ENCODE data around the gene GFER.
"Not testable (repeated sequence)": the region's sequence is repeated elsewhere in the genome, so short reads cannot be mapped to it uniquely, and the experiment has no call there.

Gene GFER

DNA sequence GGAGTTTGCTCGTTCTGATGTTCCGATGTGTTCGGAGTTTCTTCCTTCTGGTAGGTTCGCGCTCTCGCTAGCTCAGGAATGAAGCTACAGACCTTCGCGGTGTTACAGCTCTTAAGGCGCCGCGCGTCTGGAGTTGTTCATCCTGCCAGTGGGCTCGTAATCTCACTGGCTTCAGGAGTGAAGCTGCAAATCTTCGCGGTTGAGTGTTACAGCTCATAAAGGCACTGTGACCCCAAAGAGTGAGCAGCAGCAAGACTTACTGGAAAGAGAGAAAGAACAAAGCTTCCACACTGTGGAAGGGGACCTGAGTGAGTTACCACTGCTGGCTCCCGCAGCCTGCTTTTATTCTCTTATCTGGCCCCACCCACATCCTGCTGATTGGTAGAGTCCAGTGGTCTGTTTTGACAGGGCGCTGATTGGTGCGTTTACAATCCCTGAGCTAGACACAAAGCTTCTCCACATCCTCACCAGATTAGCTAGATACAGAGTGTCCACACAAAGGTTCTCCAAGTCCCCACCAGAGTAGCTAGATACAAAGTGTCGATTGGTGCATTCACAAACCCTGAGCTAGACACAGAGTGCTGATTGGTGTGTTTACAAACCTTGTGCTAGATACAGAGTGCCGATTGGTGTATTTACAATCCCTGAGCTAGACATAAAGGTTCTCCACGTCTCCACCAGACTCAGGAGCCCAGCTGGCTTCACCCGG lies 26.4 kb upstream of the GFER start:
- not testable (repeated sequence) for DNase-seq (ENCODE audit: low spot score)

GRCh38 chr16:1958143-1958491 lies 25.9 kb upstream of the GFER start:
- not testable (repeated sequence) for DNase-seq (ENCODE audit: low spot score)

DNA sequence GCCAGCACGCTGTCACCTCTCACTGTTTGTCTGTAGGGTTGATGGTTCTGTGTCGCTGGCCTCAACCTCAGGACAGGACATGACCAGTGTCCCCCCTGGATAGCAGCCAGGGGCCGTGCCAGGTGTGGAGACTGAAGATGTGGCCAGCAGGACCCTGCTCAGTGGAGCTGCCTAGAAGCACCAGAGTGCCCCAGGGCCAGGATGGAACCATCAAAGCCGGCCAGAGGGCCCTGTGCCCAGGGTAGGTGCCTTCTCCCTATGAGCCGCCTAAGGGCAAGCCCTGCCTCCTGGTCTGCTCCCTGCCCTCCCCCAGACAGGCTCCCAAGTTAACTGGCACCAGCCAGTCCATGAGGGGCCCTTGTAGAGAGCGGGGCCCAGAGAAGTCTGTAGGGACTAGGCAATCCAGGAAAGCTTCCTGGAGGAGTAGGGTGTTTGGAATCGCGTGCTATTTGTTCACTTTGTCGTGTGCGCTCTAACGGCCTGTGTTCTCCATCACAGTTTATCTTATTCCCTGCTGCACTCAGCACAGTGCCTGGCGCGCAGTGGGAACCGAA lies 25.2 kb upstream of the GFER start:
- no peak for DNase-seq (ENCODE audit: low spot score)

DNA sequence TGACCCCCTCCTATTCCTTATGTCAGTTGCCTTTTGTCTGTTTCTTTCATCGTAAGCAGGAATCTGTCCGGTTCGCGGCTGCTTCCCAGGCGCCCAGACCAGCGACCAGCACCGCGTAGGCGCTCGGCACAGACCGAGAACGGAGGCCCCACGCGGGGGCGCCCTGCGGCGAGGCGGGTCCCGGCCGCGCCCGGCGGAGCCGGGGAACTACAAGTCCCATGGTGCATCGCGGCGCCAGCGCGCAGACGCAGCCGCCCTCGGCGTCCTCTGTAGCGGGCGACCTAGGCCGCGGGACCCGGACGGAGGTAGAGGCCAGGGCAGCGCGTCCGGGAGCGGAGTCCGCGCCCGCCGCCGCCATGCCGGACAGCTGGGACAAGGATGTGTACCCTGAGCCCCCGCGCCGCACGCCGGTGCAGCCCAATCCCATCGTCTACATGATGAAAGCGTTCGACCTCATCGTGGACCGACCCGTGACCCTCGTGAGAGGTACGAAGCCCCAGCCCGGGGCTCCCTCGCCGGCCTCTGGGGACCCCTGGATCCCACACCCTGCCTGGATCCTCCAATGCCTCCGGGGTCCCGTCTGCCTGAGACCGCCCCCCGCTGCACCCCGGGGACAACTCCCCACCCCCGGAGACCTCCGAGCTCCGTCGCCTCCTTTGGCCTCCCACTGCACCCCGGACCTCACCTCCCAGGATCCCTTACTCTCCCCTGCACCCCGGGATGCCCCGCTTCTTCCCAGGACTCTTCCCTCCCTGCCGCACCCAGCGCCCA lies 24.5 kb upstream of the GFER start, which contains the start of gene NDUFB10:
Gene NDUFB10 (plus strand): TSS at position 270 of the 771 bp plus-strand sequence. CDS start 87 bp downstream, at position 357.
- peak; percentile 90 for DNase-seq (ENCODE audit: low spot score)

DNA sequence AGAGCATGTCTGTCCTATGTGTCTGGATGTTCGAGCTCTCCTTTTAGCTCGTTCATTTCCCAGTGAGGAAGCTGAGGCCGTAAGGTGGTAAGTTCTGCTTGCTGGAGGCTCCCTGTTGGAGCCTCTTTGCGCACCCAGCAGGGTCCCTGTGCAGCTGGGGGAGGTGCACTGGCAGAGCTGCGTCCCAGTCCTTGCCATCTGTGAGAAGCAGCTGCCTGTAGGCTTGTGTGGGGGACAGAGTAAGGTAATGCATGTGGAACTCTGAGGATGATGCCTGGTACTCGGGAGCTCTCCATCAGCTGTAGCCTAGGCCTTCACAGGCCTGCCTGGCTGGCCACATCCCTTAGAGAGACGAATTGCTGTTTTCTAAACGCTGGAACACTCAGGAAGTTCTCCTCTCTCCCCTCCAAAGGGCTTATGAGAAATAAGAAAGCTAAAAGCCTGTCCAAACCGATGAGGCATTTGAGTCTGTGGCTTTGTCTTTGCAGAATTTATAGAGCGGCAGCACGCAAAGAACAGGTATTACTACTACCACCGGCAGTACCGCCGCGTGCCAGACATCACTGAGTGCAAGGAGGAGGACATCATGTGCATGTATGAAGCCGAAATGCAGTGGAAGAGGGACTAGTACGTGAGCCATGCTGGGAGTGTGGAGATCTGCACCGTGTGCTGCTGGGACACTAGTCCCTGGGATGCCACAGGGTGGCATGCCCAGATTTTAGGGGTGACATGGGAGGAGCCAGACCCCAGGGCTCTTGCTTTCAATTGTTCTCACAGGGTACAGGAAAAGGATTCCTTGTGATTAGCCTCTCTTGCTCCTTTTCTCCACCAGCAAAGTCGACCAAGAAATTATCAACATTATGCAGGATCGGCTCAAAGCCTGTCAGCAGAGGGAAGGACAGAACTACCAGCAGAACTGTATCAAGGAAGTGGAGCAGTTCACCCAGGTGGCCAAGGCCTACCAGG lies 23.0 kb upstream of the GFER start:
- peak; percentile 79 for DNase-seq (ENCODE audit: low spot score)

DNA sequence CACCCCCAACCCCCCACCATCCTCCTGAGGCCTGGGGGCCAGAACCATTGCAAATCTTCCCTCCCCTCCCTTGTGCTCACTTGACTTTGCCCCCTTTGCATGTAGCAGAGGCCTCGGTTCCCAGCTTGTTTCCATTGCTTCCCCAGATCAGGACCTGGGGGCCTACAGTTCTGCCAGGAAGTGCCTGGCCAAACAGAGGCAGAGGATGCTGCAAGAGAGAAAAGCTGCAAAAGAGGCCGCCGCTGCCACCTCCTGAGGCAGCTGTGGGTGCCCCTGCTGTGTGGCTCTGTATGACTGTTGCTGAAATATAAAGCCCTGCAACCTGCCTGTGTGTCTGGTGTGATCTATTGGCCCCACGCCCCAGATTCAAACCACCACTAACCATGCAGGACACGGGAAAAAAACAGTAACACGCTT lies 22.3 kb upstream of the GFER start:
- DNase-seq (ENCODE audit: low spot score) = peak; percentile 58

DNA sequence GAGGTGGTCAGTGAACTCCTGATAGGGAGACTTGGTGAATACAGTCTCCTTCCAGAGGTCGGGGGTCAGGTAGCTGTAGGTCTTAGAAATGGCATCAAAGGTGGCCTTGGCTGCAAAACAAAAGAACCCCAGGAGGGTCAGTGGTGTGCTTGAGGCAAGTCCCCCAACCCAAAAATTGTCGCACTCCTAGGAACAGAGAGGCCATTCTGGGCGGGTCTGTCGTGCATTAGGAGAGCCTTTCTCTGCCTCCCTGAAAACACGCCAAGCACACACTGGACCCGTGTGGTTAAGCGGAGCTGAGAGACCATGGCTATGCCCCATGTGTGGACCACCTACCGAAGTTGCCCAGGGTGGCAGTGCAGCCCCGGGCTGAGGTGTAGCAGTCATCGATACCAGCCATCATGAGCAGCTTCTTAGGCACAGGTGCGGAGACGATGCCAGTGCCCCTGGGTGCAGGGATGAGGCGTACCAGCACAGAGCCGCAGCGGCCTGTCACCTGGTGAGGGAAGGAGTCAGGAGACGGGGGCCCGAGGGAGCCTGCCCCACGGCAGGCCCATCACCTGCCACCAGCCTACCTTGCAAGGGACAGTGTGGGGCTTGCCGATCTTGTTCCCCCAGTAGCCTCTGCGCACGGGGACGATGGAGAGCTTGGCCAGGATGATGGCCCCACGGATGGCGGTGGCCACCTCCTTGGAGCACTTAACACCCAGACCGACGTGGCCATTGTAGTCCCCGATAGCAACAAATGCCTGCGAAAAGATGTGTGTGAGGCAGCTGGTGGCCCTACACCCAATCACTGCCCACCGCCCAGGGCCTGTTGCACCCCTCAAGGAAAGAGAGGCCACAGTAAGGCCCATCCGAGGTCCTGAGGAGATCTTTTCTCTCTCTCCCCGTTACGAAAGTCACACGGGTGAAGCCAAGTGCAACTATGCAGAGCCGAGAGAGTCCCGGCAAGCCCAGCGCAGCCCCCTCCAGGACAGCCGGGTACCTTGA lies 21.5 kb upstream of the GFER start:
- not testable (repeated sequence) for DNase-seq (ENCODE audit: low spot score)

GRCh38 chr16:1963806-1964505 lies 20.0 kb upstream of the GFER start:
- DNase-seq (ENCODE audit: low spot score) = peak; percentile 53

DNA sequence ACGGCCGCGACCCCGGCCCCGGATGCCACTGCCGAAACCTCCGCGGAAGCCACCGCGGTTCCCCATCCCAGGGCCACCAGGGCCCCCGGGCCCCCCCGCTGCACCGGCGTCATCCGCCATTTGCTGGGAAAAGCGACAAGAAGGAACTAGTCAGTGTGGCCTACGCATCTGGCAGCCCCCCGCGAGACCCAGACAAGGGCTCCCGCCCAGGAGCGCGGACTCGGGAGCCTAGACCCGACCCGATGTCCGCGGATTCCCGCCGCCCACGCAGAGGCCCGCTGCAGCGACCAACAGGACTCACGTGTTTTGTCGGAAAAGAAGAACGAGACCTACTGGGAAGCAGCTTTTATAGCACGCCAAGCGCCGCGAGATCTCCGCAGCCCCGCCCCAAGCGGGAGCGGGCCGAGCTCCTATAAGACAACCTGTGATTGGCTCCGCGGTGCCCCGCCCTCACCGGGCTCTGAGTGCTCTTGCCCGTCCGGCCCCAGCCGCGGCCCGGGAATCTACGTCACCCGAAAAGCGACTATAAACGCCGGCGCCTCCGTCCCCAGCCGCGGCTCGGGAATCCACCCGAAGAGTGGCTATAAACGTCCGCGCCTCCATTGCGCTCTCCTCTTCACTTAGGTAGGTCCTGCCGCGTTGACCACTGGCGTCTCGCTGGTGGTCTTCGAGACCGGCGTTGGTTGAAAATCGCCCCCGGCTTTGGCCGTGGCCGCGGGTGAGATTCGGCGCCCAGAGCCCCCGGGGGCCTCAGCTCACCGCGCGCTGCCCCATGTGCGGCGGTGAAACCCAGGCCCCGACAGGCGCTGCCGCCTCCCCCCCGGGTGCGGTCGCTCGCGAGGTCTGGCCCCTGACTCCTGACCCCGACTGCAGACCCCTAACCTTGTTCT lies 19.2 kb upstream of the GFER start, which contains the start of gene RPS2:
Gene RPS2 (minus strand): TSS at position 321 of the 890 bp plus-strand sequence. CDS start 201 bp downstream, at position 120.
- DNase-seq (ENCODE audit: low spot score) = peak; percentile 98

GRCh38 chr16:1965396-1966001 lies 18.5 kb upstream of the GFER start:
- DNase-seq (ENCODE audit: low spot score) = no peak

DNA sequence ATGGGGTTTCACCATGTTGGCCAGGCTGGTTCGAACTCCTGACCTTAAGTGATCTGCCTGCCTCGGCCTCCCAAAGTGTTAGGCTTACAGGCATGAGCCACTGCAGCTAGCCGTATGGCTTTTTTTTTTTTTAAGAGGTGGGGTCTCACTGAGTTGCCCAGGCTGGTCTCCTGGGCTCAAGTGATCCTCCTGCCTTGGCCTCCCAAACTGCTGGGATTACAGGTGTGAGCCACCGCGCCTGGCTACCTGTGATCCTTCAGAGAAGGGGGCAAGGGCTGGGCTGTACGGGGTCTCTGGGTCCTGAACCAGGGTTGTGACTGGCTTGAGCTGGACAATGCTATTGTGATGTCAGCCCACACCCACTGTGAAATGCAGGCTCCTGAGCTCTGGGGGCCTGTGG lies 17.5 kb upstream of the GFER start, which contains the start of gene RNF151:
Gene RNF151 (plus strand): TSS at position 397 of the 400 bp plus-strand sequence. CDS start 26 bp downstream, outside the sequence.
- no peak for DNase-seq (ENCODE audit: low spot score)

GRCh38 chr16:1968146-1968953 lies 15.6 kb upstream of the GFER start:
- DNase-seq (ENCODE audit: low spot score) = no peak

GRCh38 chr16:1971796-1972489 lies 12.1 kb upstream of the GFER start, which contains the start of gene TBL3:
Gene TBL3, plus strand, starts transcription at chr16:1972053. Its CDS starts 112 bp downstream, at chr16:1972165.
- peak; percentile 97 for DNase-seq (ENCODE audit: low spot score)

GRCh38 chr16:1972490-1972877 lies 11.5 kb upstream of the GFER start:
- DNase-seq (ENCODE audit: low spot score) = no peak

GRCh38 chr16:1973461-1974156 lies 10.4 kb upstream of the GFER start:
- DNase-seq (ENCODE audit: low spot score) = no peak
